Stimulated activated naive CD8-positive, alpha-beta T cell treated with anti-CD3 and anti-CD28 coated beads, Interleukin-15, Interleukin-2, amounts not matched to agents 100 U/mL and 50 U/mL, for 24 hours (primary cell): ENCODE data around the gene INPP4A.
"Not testable (repeated sequence)": the region's sequence is repeated elsewhere in the genome, so short reads cannot be mapped to it uniquely, and the experiment has no call there.

Source experiments
- ATAC-seq: fragments of 150-1000 bp; cut with Tn5 transposase; one replicate; pipeline ENCODE4 v1.10.0; 2021
- DNase-seq: peaks from one replicate; pipeline ENCODE4 v3.0.0; 2021

Gene INPP4A

GRCh38 chr2:98444436-98445176 is at the start of gene INPP4A:
Gene INPP4A, plus strand, starts transcription at chr2:98444858. Its CDS starts 75,191 bp downstream, at chr2:98520049.
- ATAC-seq (peak; percentile 84), DNase-seq (peak; percentile 85)

GRCh38 chr2:98395977-98396376 is 48.7 kb upstream of the INPP4A start:
- DNase-seq: no peak

GRCh38 chr2:98396745-98397355 is 47.8 kb upstream of the INPP4A start:
- DNase-seq: no peak
- no peak for ATAC-seq

More at GRCh38 chr2:98395977-98396376, 48.7 kb upstream of the INPP4A start:
- ATAC-seq: no peak

GRCh38 chr2:98399140-98399539 is 45.5 kb upstream of the INPP4A start:
- DNase-seq: no peak
- no peak for ATAC-seq

- ATAC-seq (no peak), DNase-seq (no peak)
These were observed 40.8 kb upstream of the INPP4A start for GRCh38 chr2:98403878-98404277.

- ATAC-seq (no peak), DNase-seq (no peak)
These were observed 40.0 kb upstream of the INPP4A start for GRCh38 chr2:98404556-98405250.

- DNase-seq (no peak), ATAC-seq (no peak)
These were observed 39.4 kb upstream of the INPP4A start for GRCh38 chr2:98405301-98405700.

GRCh38 chr2:98408155-98408554 is 36.5 kb upstream of the INPP4A start:
- DNase-seq: no peak
- no peak for ATAC-seq

- DNase-seq: peak; percentile 58
- peak; percentile 70 for ATAC-seq
These were observed 31.8 kb upstream of the INPP4A start for GRCh38 chr2:98412751-98413458.

GRCh38 chr2:98414246-98414645 is 30.4 kb upstream of the INPP4A start:
- not testable (repeated sequence) for DNase-seq, ATAC-seq

- ATAC-seq, DNase-seq: not testable (repeated sequence)
These were observed 28.9 kb upstream of the INPP4A start for GRCh38 chr2:98415719-98416248.

- DNase-seq: no peak
- ATAC-seq: peak; percentile 59
These were observed 28.1 kb upstream of the INPP4A start for GRCh38 chr2:98416383-98417159.

- DNase-seq: no peak
- ATAC-seq: no peak
These were observed 25.1 kb upstream of the INPP4A start for GRCh38 chr2:98419544-98419943.

GRCh38 chr2:98419977-98420725 is 24.5 kb upstream of the INPP4A start:
- ATAC-seq: no peak
- DNase-seq: no peak

- ATAC-seq: no peak
- DNase-seq: no peak
These were observed 22.2 kb upstream of the INPP4A start for GRCh38 chr2:98422449-98422848.

GRCh38 chr2:98426771-98427170 is 17.9 kb upstream of the INPP4A start:
- DNase-seq: no peak
- no peak for ATAC-seq

- ATAC-seq (no peak), DNase-seq (no peak)
These were observed 12.5 kb upstream of the INPP4A start for GRCh38 chr2:98432145-98432544.

GRCh38 chr2:98433363-98433964 is 11.2 kb upstream of the INPP4A start:
- DNase-seq: no peak
- no peak for ATAC-seq

- ATAC-seq: no peak
- no peak for DNase-seq
These were observed 10.2 kb upstream of the INPP4A start for GRCh38 chr2:98434492-98434891.

- ATAC-seq, DNase-seq: not testable (repeated sequence)
These were observed 9.0 kb upstream of the INPP4A start for GRCh38 chr2:98435670-98436069.
